Activated gamma-delta T cell treated with anti-CD3 and anti-CD28 coated beads, Interleukin-2, amount 50 U/mL, for 16 hours (primary cell): ENCODE measurements around the gene LIMS3.
"Not testable (repeated sequence)": the region's sequence is repeated elsewhere in the genome, so short reads cannot be mapped to it uniquely, and the experiment has no call there.

Experiments
- DNase-seq: peaks from one replicate; pipeline ENCODE4 v3.0.0-alpha.2; 2020; ENCODE audit warnings: low read depth

Gene LIMS3

DNA sequence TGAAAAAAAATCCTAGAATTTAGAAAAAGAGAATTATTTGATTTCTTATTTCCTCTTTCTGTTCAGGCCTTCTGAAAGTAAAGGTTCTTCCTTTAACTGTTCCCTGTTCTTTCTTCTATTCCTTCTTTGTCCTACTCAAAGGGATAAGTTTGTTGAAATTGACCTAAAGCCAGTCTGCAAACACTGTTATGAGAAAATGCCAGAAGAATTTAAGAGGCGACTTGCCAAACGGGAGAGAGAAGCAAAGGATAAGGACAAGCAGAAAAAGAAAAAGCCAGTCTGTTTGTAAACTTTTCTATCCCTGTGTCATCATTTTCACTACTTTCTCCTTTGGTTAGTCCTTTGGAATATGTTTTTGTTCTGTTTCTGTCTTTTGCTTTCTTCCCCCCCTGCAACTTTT, 26.0 kb downstream of the LIMS3 start:
- not testable (repeated sequence) for DNase-seq

DNA sequence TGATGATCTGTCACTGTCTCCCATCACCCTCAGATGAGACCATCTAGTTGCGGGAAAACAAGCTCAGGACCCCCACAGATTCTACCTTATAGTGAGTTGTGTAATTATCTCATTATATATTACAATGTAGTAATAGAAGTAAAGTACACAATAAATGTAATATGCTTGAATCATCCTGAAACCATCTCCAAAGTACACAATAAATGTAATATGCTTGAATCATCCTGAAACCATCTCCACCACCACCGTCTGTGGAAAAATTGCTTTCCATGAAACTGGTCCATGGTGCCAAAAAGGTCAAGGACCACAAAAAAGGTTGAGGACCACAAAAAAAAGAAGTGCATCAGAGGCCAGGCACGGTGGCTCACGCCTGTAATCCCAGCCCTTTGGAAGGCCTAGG, 29.3 kb downstream of the LIMS3 start:
- DNase-seq = not testable (repeated sequence)

DNA sequence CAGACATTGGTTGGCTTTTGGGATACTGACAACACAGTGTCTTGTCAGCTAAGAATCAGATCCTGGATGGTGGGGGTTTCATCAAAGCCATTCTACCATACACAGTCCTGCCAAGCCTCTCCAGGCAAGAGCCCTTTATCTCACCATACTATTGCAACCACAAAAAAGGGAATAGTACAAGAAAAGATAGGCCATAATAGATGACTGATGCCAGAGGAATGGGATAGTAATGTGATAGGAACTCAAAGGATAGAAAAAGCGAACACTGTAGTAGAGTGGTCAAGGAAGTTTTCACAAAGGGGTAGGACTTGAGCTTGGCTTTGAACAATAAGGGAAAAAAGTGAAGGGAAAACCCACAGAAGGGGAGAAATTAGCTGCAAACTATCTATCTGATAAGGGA, 30.7 kb downstream of the LIMS3 start:
- DNase-seq = not testable (repeated sequence)

DNA sequence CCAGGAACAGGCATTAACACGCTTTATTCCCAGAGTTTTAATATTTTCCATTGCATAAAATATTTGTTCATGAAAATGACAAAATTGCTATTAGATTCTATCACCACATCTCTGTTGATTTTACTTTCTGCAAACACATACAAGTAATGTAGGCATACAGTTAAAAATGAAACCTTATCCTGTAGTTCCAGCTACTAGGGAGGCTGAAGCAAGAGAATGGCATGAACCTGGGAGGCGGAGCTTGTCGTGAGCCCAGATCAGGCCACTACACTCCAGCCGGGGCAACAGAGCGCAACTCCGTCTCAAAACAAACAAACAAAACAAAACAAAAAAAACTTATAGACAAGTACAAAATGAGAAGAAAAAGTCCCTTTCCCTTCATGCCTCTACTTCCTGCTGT, 38.0 kb downstream of the LIMS3 start:
- DNase-seq = not testable (repeated sequence)

DNA sequence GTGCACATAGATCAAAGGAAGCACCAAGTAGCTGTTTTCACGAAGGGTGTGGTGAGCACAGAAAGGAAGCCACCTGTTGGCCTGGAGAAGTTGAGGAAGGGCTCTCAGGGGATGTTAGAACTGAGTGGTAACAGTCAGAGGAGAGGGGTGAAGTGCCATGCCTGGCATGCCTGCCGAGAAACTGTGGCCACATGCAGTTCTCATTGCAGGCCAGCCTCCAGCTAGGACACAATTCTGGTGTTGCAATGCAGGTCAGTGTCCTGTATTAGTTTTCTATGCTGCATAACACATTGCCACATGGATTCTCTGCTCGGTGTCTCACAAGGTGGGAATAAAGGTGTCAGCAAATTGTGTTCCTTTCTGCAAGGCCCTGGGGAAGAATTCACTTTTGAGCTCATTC, 46.9 kb downstream of the LIMS3 start:
- DNase-seq = not testable (repeated sequence)

DNA sequence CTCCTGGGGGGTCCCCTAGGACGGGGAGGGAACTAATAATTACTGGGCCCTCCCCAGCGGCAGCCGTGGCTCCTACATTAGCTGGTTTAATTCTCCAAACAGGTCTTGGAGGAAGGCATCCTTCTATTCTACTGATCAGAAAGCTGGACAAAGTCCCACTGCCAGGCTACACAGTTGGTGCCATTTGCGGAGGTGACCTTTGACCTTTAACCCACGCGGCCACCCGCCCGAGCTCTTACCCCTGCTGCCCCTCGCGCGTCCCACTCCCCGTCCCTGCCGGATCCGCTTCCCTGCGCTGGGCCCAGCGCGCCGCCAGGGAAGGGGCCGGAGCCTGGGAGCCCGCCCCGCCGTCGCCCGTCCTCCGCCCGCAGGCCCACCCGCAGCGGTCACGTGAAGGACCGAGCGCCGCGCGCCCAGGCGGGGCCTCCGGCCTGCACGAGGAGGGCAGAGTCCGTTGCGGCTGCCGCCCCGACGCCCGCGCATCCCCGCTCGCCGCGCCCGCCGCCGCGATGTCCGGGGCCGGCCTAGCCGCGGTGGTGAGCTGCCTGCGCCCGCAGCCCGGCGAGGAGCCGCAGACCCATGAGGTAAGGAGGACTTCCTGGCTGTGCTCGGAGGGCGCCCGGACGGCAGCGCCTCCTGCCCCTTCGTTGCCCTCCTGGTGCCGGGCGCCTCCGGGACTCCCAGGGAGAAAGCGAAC, 48.9 kb downstream of the LIMS3 start:
- DNase-seq = not testable (repeated sequence)

DNA sequence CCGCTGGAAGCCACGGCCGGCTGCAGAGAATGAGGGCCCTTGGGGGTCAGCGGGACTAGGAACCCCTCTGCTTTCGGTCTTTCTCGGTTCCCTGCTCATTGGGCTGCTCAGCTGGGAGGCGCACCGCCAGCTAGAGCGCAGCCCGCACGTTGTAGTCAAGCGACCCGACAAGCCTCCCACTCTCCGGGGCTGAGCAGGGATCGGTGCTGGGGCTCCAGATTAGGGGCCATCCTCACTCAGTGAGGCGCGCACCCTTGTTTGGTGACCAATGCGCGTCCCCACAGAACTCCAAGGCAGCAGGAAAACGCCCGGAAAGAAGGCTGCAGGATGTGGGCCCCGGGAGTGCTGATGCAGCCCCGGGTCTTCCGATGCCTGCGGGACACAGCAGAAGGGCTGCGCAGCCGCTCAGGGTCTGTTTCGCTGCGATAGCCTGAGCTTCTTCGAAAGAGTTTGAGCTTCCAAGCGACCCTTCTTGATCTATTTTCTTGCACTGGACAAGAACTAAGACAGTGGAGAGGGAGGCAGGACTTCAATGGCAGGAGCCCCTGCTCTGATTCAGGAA, 49.6 kb downstream of the LIMS3 start:
- DNase-seq = not testable (repeated sequence)

DNA sequence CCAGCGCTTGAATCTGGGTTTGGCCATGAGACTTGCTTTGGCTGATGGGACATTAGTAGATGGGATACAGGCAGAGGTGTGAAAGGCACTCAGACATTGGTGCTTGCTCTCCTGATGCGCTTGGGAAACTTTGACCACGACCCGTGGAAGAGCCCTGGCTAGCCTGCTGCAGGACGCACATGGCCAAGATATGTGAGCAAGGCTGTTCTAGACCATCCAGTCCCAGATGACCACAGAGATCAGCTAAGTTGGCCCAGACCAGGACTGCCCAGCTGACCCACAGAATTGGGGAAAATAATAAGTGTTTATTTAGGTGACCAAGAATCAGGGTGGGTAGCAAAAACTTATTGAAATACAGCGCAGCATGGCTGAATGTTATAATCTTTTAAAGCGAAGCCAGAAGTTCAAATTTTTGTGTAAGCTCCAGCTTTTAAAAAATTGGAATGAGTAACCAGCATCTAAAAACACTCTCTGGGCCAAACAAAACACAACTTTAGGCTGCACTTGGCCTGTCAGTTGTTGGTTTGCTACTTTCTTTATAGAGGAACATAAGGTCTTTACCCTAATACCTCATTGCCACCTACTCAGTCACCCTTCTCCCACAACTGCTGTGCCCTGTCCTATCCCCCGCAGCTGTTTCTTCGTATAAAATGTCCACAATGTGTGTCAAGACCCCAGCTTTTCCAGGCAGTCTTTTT, 51.8 kb downstream of the LIMS3 start:
- DNase-seq = not testable (repeated sequence)

DNA sequence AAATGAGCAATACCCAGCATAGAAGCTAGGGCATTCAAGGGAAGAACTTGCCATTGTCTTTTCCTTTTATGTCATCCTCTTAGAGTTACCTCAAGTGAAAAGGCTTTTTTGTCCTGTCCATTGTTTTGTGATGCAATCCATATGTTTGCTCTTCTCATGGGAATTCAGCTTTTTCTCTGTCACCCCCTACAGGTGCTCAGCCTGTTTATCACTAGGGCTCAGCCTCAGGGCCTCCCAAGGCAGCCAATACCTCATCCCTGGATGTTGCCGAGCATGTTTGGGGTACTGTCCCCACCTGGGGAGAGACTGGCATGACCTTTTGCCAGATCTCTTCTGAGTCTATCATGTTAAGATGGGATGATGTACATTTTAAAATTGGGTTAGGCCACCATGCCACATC, 65.5 kb downstream of the LIMS3 start:
- DNase-seq = not testable (repeated sequence)

DNA sequence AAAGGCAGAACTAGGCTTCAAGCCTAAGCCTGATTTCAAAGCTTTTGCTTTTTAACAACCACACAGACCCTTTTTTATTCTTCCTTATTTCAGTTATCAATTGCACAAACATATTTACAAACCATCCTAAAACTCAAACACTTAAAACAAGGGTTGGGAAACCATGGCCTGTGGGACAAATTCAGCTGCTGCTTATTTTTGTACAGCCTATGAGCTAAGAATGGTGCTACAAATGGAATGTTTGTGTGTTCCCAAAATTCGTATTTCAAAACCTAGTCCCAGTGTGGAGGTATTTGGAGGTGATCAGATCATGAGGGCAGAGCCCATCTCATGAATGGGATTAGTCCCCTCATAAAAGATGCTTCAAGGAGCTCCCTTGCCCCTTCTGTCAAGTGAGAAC, 67.0 kb downstream of the LIMS3 start:
- not testable (repeated sequence) for DNase-seq

DNA sequence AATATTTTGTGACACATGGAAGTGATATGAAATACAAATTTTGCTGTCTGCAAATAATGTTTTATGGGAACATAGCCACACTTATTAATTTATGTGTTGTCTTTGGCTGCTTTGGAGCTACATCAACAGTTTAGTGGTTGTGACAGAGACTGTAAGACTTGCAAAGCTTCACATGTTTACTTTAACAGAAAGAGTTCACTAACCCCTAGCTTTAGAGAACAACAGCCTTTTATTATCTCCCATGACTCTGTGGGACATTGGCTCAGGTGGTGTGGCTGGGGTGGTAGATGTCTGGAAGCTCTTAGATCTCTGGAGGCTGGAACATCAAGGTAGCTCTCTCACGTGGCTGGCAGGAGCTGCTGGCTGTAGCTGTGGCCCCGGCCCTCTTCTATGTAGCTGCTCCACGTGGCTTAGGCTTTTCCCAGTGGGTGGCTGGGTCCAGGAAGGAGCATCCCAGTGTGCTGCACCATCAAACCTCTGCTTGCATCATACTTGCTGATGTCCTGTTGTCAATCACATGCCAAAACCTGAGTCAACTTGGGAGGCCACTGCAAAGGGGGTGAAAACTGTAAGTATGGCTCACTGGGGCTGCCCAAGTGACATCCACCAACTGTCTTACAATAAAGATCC, 67.7 kb downstream of the LIMS3 start:
- DNase-seq = not testable (repeated sequence)

DNA sequence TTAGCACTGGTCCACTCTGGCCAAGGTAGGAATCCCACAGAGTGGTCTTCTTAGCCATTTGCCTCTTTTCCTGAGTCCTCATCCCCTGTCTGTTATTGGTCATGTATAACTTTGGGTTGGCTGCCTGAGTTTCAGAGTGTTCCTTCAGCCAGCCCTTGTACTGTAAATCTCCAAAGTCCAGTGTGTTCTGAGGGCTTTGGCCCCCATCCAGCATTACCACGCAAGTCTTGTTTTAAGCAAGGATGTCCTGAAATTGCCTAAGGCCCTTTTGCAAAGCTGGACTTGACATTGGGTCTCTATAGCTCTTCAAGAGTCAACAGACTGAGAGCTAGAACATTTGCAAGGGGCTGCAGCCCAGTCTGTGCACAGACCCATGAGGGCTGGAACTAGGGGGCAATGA, 68.4 kb downstream of the LIMS3 start:
- not testable (repeated sequence) for DNase-seq

DNA sequence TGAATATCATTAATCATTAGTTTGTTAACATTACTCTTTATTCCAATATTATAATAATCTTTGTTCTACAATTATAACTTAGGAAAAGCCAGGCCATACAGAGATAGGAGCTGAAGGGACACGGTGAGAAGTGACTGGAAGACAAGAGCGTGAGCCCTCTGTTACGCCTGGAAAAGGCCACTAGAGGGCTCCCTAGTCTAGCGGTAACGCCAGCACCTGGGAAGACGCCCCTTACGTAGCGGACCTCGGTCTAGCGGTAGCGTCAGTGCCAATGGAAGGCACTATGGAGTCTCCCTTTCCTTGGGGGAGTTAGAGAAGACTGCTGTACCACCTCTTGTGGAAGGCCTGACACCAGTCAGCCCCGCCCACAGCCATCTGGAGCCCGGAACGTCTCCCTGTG, 71.4 kb downstream of the LIMS3 start:
- DNase-seq = not testable (repeated sequence)

DNA sequence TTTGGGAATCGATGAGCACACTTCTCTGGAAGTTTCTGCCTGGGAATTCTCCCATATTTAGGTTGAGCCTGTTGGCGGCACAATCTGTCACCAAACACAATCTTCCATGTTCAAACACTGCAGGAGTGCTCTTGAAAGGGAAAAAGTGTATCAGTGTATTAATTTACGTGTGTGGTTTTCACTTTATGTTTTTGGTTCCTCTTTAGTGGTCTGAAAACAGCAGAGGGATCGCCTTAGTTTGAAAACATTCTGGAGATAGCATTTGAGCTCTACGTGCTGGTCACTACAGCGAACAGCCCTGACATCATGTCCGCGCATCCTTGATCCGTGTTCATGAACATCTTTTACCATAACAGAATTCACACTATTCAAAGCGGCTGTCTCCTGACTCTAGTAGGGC, 73.2 kb downstream of the LIMS3 start:
- not testable (repeated sequence) for DNase-seq
